ENCODE data around the gene RHNO1.

DNA sequence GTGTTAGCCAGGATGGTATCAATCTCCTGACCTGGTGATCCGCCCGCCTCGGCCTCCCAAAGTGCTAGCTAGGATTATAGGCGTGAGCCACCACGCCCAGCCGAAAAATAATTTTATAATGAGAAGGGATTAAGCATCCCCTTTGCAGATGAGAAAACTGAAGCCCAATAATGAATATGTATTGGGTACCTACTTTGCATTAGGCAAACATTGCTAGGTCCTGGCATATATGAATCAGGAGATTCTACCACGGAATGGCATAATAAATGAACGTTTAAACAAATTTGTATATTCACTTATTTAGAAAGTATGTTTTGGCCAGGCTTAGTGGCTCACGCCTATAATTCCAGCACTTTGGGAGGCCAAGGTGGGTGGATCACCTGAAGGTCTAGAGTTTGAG, 46.0 kb downstream of the RHNO1 start:
- TF ChIP-seq, protein P1, sequence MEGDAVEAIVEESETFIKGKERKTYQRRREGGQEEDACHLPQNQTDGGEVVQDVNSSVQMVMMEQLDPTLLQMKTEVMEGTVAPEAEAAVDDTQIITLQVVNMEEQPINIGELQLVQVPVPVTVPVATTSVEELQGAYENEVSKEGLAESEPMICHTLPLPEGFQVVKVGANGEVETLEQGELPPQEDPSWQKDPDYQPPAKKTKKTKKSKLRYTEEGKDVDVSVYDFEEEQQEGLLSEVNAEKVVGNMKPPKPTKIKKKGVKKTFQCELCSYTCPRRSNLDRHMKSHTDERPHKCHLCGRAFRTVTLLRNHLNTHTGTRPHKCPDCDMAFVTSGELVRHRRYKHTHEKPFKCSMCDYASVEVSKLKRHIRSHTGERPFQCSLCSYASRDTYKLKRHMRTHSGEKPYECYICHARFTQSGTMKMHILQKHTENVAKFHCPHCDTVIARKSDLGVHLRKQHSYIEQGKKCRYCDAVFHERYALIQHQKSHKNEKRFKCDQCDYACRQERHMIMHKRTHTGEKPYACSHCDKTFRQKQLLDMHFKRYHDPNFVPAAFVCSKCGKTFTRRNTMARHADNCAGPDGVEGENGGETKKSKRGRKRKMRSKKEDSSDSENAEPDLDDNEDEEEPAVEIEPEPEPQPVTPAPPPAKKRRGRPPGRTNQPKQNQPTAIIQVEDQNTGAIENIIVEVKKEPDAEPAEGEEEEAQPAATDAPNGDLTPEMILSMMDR (IDR thresholded peaks at IDR 0.05): no peak
- no peak for TF ChIP-seq POLR2AphosphoS5 (IDR thresholded peaks at IDR 0.05)
- no peak for TF ChIP-seq POLR2A (IDR thresholded peaks at IDR 0.05)
- TF ChIP-seq EP300 (IDR thresholded peaks at IDR 0.05): no peak
